SK-N-SH treated with all-trans-retinoic acid at 6 μM for 48 hours (cell line): ENCODE data around the gene SLC22A6.

Experiments used
- TSHZ2 ChIP-seq: fragments of 250-450 bp; sonication (Bioruptor Pico); IDR thresholded peaks from 2 replicates; pipeline ENCODE4 v1.5.0; 2020; ENCODE audit warnings: mild to moderate bottlenecking, moderate library complexity
- ZFP30 ChIP-seq: fragments of 450-650 bp; formaldehyde crosslinking; IDR thresholded peaks from 2 replicates; pipeline ENCODE4 v1.5.0; 2022; ENCODE audit warnings: mild to moderate bottlenecking, moderate library complexity

DNA sequence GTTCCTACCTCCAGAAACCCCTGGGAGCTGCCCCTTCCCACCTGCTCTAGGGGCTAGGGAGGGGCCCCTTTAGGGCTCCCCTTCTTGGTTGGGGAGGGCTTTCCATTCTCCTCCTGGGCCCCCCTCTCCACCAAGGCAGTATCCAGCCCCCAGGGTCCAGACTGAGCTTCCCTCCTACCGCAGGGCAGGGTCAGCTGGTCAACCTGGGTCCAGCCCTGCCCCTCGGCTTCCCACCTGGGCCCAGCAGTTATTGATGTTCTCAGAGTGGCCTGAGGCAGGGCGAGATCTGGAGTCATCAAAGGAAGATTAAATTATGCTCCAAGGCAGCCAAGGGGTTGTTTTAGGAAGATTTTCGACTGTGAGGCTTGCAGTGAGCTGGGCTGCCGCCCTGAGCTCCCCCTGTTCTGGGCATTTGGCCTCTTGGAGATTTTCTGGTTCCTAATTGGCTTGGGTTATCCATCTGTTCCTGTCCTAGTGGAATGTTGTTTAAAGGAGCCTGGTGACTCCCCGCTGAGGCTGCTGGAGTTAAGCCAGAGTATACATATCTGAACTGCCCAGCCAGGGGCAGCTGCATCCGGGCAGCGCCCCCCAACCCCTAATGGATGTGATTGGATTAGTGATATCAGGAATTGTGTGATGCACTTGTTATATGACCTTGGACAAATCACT, 32.7 kb upstream of the SLC22A6 start:
- TF ChIP-seq ZFP30 (CRISPR knock-in tag) (no peak), TSHZ2 (CRISPR knock-in tag) (peak; percentile 77; the same call in 1 of the 2 replicates)
